GM12878 (cell line): ENCODE results near the gene PHLPP1.

ENCODE experiments used
- CTCF ChIP-seq, 3 experiments: IDR thresholded peaks in 2 of 3; conservative IDR thresholded peaks in 1 of 3; 2 replicates each; pipeline ENCODE4 v1.5.1; 2011; ENCODE audit warnings: low read depth in 3 of 3, low read length in 3 of 3, mild to moderate bottlenecking in 3 of 3, control low read depth in 2 of 3, moderate library complexity in 2 of 3, inconsistent platforms in 1 of 3, mixed read lengths in 1 of 3; ENCODE audit not compliant: control insufficient read depth in 2 of 3, insufficient read depth in 1 of 3; ENCODE audit errors: extremely low read depth in 1 of 3
- NKRF ChIP-seq: fragments of 450-650 bp; conservative IDR thresholded peaks from 2 replicates; pipeline ENCODE4 v1.6.1; 2017; ENCODE audit warnings: mild to moderate bottlenecking, moderate library complexity
- POLR2A ChIP-seq: IDR thresholded peaks from 2 replicates; pipeline ENCODE4 v1.6.1; 2011; ENCODE audit warnings: low read depth, mild to moderate bottlenecking, low read length

GRCh38 chr18:62721839-62722795 lies 6.8 kb downstream of the PHLPP1 start:
- TF ChIP-seq POLR2A, result no peak
- TF ChIP-seq NKRF, result no peak
- no peak for TF ChIP-seq CTCF (IDR thresholded peaks at IDR 0.05 in 2 of 3, conservative IDR thresholded peaks at IDR 0.05 in 1 of 3; ENCODE audit: control insufficient read depth in 2 of 3, extremely low read depth in 1 of 3, insufficient read depth in 1 of 3, low read depth in 3 of 3, low read length in 3 of 3)
